SK-N-DZ (cell line): ENCODE results near the gene PLOD3.
"Not testable (repeated sequence)": the region's sequence is repeated elsewhere in the genome, so short reads cannot be mapped to it uniquely, and the experiment has no call there.

Experiments
- DNase-seq: peaks from one replicate; pipeline ENCODE4 v3.0.0-alpha.2; 2015; ENCODE audit warnings: low spot score

Gene PLOD3

DNA sequence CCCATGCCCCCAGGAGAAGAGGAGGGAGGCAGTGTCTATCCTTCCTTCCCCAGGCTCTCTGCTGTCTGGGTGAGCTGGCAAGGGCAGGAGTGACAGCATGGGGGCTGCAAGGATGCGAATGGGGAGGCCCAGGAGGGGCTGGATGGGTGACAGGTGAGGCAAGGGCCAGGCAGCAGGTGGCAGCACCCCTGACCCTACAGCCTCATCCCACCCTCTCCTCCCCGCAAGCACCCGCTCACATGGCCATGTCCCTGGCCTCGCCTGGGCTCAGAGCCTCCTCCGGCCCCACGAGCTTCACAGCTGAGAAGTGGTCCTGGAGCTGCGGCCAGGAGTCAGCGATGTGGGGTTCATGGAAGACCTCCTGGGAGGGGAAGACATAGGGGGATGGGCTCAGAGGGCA is 5.4 kb downstream of the PLOD3 start:
- DNase-seq = no peak

GRCh38 chr7:101211501-101211900 is 5.9 kb downstream of the PLOD3 start:
- no peak for DNase-seq

DNA sequence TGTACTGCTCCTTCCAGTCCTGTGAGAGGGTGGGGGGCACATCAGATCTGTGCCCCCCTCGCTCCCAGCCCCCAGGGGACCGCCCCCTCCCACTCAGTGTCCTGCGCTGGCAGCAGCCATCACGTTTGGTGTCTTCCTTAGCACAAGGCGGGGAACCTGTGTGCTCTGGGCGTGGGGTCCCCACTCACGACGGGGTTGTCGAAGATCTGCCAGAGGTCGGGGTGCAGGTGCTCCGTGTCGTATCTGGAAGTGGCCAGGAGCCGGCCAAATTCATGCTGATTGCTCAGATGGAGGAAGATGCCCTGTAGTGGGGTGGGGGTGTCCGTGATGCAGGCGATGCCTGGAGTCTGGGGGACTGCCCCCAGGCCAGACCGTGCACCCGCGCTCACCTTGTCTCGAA is 7.2 kb downstream of the PLOD3 start:
- no peak for DNase-seq

DNA sequence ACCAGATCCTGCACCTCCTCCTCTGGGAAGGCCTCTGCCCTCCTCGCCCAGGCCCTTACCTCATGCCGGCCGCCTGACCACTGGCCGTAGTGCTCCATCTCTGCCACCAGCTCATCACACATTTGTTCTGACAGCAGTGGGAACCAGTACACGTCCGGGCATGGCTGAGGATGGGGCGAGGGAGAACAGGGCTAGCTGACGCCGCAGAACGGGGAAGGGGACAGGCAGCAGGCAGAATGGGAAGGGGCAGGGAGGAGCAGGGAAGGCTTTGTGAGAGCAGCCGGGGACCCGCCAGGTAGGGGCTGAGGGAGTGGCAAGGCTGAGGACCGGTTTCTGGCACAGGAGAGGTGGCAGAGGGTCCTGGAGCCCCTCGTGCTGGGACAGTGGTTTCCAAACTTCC is 8.6 kb downstream of the PLOD3 start:
- no peak for DNase-seq

- DNase-seq = no peak
Observed at GRCh38 chr7:101207459-101207858, 9.9 kb downstream of the PLOD3 start.

- DNase-seq = no peak
Observed at GRCh38 chr7:101206665-101207042, 10.7 kb downstream of the PLOD3 start.

DNA sequence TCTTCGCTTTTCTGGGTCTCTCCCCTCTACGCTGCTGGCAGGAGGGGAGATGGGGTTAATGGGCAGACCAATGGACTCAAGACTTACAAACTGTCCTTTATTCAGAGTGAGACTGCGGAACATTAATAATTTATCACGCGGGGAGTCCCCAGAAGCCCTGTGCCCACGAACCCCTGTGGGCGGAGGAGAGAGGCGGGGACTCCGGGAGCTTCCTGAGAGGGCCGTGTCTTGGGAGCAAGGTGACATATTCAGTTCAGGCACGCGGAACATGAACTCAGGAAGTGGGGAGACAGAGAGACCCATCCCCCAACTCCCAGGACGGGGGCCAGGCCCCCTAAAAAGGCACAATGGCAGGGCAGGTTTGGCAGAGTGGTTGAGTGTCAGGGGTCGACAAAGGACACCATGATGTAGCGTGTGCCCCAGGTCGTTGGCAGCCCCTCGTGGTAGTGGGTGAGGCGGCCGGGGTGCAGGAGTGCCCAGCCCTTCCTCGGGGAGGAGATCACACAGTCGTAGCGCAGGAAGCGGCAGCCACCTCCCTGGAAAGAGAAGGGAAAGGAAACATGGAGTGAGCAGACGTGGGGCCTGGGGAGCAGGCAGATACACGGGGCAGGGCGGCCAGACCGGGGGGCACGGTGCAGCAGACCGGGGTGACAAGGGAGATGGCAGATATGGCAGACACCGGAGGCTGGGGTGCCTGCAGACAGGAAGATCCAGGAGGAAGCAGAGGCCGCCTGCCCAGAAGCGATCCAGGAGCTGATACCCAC is 11.3 kb downstream of the PLOD3 start:
- no peak for DNase-seq

DNA sequence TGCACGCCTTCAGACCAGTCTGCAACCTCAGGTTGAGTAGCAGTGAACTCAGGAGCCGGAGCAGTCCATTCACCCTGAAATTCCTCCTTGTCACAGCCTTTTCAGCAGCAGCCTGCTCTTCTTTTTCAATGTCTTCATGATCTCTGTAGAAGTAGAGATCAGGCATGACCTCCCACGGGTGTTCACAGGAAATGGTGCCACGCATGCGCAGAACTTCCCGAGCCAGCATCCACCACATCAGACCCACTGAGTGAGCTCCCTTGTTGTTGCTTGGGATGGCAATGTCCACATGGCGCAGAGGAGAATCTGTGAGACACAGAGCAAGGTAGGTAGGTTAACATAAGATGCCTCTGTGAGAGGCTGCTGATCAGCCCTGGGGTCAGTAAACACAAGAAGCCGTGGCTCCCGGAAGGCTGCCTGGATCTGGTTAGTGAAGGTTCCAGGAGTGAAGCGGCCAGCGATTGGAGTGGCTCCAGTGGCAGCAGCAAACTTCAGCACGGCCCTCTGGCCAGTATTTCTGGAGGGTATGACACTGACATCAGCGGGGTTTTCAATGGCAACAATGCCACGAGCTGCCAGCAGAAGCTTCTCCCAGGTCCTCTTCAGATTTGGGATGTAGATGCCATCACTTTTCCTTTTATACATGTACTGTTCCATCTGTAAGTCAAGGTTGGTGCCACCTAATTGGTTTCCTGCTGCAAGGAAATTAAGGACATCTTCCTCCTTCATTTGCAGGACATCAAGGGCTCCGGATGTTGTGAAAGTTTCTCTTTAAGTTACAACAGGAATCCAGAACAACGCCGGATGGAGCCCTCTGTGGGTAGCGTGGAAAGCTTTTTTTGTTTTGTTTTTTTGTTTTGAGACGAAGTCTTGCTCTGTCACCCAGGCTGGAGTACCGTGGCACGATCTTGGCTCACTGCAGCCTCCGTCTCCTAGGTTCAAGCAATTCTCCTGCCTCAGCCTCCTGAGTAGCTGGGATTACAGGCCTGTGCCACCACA is 13.3 kb downstream of the PLOD3 start:
- DNase-seq = not testable (repeated sequence)

DNA sequence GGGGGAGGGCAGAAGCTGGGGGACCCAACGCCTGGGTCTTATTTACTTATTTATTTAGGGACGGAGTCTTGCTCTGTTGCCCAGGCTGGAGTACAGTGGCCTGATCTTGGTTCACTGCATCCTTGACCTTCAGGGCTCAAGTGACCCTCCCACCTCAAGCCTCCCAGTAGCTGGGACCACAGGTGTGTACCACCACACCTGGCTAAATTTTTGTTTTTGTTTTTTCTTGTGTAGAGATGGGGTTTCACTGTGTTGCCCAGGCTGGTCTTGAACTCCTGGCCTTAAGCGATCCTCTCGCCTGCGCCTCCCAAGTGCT is 14.8 kb downstream of the PLOD3 start:
- DNase-seq = no peak

DNA sequence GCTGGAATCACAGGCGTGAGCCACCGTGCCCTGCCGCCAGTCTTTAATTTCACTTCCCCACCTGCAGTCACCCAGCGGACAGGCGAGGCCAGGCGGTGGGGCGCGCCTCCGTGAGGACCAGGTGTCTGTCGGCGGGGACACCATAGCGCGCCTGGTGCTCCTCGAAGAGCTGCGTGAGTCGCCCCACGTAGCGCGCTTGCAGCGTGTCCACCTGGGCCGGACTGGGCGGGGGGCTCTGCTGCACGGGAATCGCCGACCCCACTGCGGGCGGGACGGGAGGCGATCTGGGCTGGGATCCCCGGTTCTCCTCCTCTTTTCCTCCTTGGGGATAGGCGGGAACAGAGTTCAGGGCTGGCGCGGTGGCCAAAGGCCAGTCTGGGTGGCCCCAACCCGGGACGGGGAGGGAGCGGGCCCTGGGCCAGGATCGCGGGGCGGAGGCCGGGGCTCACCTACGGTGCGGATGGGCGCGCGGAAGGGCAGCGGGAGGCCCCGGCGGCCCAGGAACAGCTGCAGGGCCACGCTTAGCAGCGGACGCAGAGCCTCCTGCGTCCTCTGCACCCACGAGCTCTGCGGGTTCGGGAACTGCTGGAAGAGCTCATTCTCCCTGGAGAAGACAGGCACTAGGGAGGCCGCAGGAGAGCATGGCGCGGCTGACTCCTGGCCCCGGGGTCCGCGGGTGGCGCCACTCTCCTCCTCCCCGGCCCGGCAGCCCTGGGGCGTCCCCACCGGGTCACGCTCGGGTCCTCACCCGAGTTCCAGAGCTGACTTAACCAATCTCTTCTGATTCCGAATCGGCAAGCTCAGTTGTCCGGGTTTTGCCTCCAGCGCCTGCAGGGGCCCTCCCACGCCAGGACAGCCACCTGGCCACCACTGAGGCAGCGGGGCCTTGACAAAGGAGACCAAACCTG is 15.4 kb downstream of the PLOD3 start:
- no peak for DNase-seq

- no peak for DNase-seq
Observed at GRCh38 chr7:101200862-101201599, 16.4 kb downstream of the PLOD3 start, which contains the start of gene MOGAT3. Gene MOGAT3 (minus strand): TSS chr7:101201036. CDS start chr7:101200854, 182 bp downstream.

DNA sequence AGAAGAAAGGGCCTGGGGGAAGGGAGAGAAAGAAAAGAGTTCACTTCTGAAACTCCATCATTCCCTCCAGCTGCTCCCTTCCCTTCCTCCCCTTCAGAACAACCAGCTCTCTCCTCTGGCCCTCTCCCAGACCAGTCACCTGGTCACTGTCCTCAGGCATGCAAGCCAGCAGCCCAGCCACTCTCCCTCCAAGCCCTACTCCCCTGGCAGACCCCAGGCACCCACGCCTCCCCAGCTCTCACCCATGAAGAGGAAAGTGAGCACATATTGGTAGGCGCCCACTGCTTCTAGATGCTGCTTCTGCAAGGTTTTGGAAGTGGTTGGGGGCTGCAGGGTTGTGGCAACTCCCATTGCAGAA is 16.9 kb downstream of the PLOD3 start:
- no peak for DNase-seq

GRCh38 chr7:101199522-101199921 is 17.9 kb downstream of the PLOD3 start:
- DNase-seq = not testable (repeated sequence)

- no peak for DNase-seq
Observed at GRCh38 chr7:101198476-101198875, 18.9 kb downstream of the PLOD3 start.

DNA sequence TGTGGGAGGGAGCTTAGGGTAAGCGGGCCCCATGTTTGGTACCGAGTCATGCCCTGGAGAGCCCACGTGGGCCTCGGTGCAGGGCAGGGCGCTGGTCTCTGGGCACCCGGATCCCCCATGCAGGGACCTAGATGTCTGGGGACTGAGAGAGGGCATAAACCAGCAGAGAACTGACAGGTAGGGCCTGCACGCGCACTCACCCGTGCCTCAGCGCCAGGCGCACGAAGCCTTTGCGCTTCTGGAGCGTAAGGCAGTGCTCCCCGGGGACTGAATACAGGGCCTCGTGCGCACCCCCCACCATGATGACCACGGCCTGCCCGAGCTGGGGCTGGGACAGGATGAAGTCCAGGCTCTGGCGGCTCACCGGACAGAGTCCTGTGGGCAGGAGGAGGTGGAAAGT is 19.4 kb downstream of the PLOD3 start:
- no peak for DNase-seq

- no peak for DNase-seq
Observed at GRCh38 chr7:101195884-101196283, 21.5 kb downstream of the PLOD3 start.

- DNase-seq = no peak
Observed at GRCh38 chr7:101189109-101189508, 28.3 kb downstream of the PLOD3 start.

DNA sequence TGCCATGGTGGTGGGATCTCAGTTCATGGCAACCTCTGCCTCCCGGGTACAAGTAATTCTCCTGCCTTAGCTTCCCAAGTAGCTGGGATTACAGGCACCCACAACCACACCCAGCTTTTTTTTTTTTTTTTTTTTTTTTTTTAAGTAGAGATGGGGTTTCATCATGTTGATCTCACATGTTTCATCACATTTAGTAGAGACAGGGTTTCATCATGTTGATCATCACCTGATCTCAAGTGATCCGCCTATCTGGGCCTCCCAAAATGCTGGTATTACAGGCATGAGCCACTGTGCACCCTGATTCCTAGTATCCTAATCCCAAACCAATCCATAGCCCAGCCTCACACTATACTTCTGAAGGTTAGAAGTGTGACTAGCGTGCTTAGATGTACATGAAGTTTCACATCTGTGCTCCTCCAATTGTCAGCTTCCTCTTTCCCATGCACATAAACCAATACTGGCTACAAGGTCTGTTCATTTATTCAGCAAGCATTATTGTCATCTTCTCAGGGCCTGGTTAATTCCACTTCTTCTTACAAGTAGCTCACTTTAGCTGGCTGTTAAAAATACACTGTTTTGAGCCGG is 30.4 kb downstream of the PLOD3 start:
- no peak for DNase-seq

DNA sequence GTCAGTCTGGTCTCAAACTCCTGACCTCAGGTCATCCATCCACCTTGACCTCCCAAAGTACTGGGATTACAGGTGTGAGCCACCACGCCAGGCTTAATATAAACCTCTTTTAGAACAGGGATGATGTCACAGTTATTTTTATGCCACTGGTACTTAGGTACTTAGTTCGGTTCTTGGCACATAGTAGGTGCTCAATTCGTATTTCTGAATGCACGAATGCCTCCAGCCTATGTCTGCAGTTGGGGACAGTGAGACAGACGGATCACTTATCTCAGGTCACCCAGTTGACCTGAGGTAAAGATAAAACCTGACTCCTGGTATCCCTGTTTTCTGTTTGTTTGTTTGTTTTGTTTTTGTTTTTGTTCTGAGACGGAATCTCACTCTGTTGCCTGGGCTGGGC is 31.2 kb downstream of the PLOD3 start:
- DNase-seq = no peak

DNA sequence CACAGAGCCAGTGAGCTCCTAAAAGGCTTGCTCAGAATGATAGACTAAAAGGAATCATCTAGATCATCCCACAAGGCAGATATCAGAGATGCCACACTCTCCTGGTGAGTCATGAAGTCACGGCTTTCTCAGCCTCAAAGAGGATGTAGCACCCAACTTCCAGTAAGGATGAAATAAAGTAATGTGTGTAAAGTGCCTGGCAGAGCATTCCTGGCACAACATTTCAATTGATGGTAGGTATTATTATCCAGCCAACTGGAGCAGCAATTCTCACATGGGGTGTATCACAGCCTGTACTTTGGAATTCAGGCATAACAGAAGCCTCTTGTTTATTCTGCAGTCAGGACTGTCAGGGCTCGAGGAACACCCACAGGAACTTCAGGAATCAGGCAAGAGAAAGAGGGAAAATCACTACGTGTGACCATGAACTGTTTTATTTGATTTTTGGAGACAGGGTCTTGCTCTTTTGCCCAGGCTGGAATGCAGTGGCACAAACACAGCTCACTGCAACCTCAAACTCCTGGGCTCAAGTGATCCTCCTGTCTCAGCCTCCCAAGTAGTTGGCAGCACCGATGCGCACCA is 32.0 kb downstream of the PLOD3 start:
- no peak for DNase-seq
